Heart left ventricle (tissue), 16 donors: ENCODE measurements around the gene NOXA1. TPM values are rescaled to one million over a fixed set of nuclear protein-coding genes. Genes with fewer than 3 reads are reported as not detected.
"Not testable (repeated sequence)": the region's sequence is repeated elsewhere in the genome, so short reads cannot be mapped to it uniquely, and the experiment has no call there.

Experiments
- ATAC-seq, 4 donors: fragments of 200-7000 bp; cut with Tn5 transposase; one replicate each; pipeline ENCODE4 v1.9.1; 2020 to 2022; ENCODE audit warnings: moderate library complexity in 4 of 4, mild to moderate bottlenecking in 3 of 4, moderate number of reproducible peaks in 1 of 4
- DNase-seq, 5 donors: peaks; one replicate each; pipeline ENCODE4 v3.0.0-alpha.2; 2020
- H3K27ac ChIP-seq, 12 donors: fragments of 200-600 bp; sonication (generic) in 4 of 12; one replicate each; pipeline versions ENCODE4 v1.5.0 to v1.8.0; 2016 to 2022; ENCODE audit warnings: mild to moderate bottlenecking in 2 of 12
- H3K27me3 ChIP-seq, 9 donors: fragments of 200-600 bp; sonication (generic) in 2 of 9; one replicate each; pipeline versions ENCODE4 v1.5.1 to v1.8.0; 2016 to 2022; ENCODE audit warnings: mild to moderate bottlenecking in 3 of 9
- H3K36me3 ChIP-seq, 9 donors: fragments of 200-600 bp; sonication (generic) in 2 of 9; one replicate each; pipeline versions ENCODE4 v1.5.0 to v1.8.0; 2018 to 2022; ENCODE audit warnings: mild to moderate bottlenecking in 2 of 9
- H3K4me1 ChIP-seq, 12 donors: fragments of 200-600 bp; sonication (generic) in 4 of 12; one replicate each; pipeline versions ENCODE4 v1.5.0 to v1.8.0; 2016 to 2022; ENCODE audit warnings: mild to moderate bottlenecking in 3 of 12
- H3K4me3 ChIP-seq, 12 donors: fragments of 200-600 bp; sonication (generic) in 4 of 12; one replicate each; pipeline versions ENCODE4 v1.5.0 to v1.8.0; 2017 to 2022; ENCODE audit warnings: mild to moderate bottlenecking in 9 of 12, moderate library complexity in 4 of 12
- H3K9me3 ChIP-seq, 12 donors: fragments of 200-600 bp; sonication (generic) in 4 of 12; one replicate each; pipeline versions ENCODE4 v1.5.0 to v1.8.0; 2016 to 2022; ENCODE audit warnings: mild to moderate bottlenecking in 1 of 12
- CTCF ChIP-seq, 12 donors: fragments of 200-600 bp; sonication (generic) in 4 of 12; IDR thresholded peaks; one replicate each; pipeline versions ENCODE4 v1.5.0 to v1.8.0; 2018 to 2022; ENCODE audit warnings: antibody characterized with exemption in 12 of 12, mild to moderate bottlenecking in 5 of 12
- POLR2A ChIP-seq, 2 donors: fragments of 450-650 bp; IDR thresholded peaks; one replicate each; pipeline ENCODE4 v1.6.1; 2017; ENCODE audit warnings: antibody characterized with exemption in 2 of 2, mild to moderate bottlenecking in 2 of 2, moderate library complexity in 2 of 2
- WGBS, 4 donors: extraction: QIAGEN DNeasy Blood & Tissue Kit in 2 of 4; methylation state at CpG; one replicate each; pipeline versions ENCODE4 v1.1.5 to v1.1.7; 2013 to 2018; 5-methylcytosine and 5-hydroxymethylcytosine counted together
- intact Hi-C, 10 donors: fragments of 100-400 bp; cut with DNase I; formaldehyde crosslinking; loops; one replicate each; pipeline versions ENCODE4 v1.11.1 to v1.14.2; 2022
- polyA plus RNA-seq, 2 donors: library from polyadenylated mRNA; stranded (reverse); fragments of 200-250 nt; gene quantifications; one replicate each; pipeline ENCODE4 v1.2.3, GENCODE V29; 2013
- total RNA-seq, 9 donors: library from RNA; depleted of rRNA in 2 of 9; stranded (reverse); fragments of >200 nt in 2 of 9; fragmentation: NEBNext Ultra II Directional in 3 of 9; extraction: Animal tissue kit (Norgen Biotek cat#: 25700) in 3 of 9; gene quantifications; one replicate each; pipeline versions ENCODE4 v1.1.0 to v1.2.4, GENCODE V29; 2016 to 2023
- donor health status: ischemic (EF 13 %, LVEDD 7.1; RV severe dilation, severe dysfunction).
- donor health status: healthy with polysubstance abuse.
- donor health status: DM: no; HTN: yes; CAD: no.
- donor health status: DM: no; HTN: no; CAD: no.
- donor health status: ischemic (EF 25% LVEDD 6.9; RV normal size, moderate dysfunction).
- donor health status: ischemic (EF 25% LVEDD 5.7; RV mildly dilated, moderate dysfunction).
- donor health status: healthy.
- donor health status: DM: yes; HTN: yes; CAD: no.
- donor health status: ischemic (EF 35%, LVEDD 5.7; RV mildly dilated, moderate dysfunction).
- donor health status: nonischemic (EF 11% LVEDD 7.7; RV severe dilation, severe dysfunction).
- donor health status: DM: yes; HTN: yes; CAD: no.
- donor health status: PGD.
- donor health status: ischemic (EF 29% LVEDD 5.4; RV normal size, mild dysfunction).
- donor health status: nonischemic (EF 23%, LVEDD 6.1; RV moderate dilation, normal function).

The NOXA1 gene
- total and polyA plus RNA-seq, 11 donors: 0.44 to 5.5 (median 2.7) TPM

- intact Hi-C loops: no loop called here
- no peak for TF ChIP-seq POLR2A (IDR thresholded peaks at IDR 0.05)
- no peak for TF ChIP-seq CTCF (IDR thresholded peaks at IDR 0.05)
- H3K27ac ChIP-seq: no peak overlapping the region
- no peak for ATAC-seq
- DNase-seq: peak in 1 of 5 donors; percentile 2
- no peak overlapping the region for H3K4me3 ChIP-seq
- H3K4me1 ChIP-seq: no peaks in the 10 kb centered on the region
- WGBS, 4 donors: 93 to 99% (median 97%) methylated on average over 11 of the region's 11 CpGs
- H3K27me3 ChIP-seq: no peaks in the 10 kb centered on the region
- peaks cover 0 to 7% (median 0%) of the 10 kb centered on the region in 12 donors for H3K9me3 ChIP-seq
- H3K36me3 ChIP-seq: peaks cover 0 to 20% (median 0%) of the 10 kb centered on the region in 9 donors
Observed at GRCh38 chr9:137375321-137376058, 47.7 kb upstream of the NOXA1 start.

- no peak for ATAC-seq
- Histone ChIP-seq H3K27ac (no peak overlapping the region), H3K27me3 (no peaks in the 10 kb centered on the region), H3K9me3 (peaks cover 0 to 7% (median 0%) of the 10 kb centered on the region in 12 donors), H3K4me1 (no peaks in the 10 kb centered on the region), H3K36me3 (peaks cover 0 to 20% (median 0%) of the 10 kb centered on the region in 9 donors), H3K4me3 (no peak overlapping the region)
- TF ChIP-seq CTCF (IDR thresholded peaks at IDR 0.05) (no peak), POLR2A (IDR thresholded peaks at IDR 0.05) (no peak)
- intact Hi-C loops: no loop called here
- DNase-seq: peak in 3 of 5 donors; percentile 0 to 7 (median 2)
- 89 to 96% (median 95%) methylated on average over 12 of the region's 12 CpGs for WGBS, 4 donors
Observed at GRCh38 chr9:137376386-137376785, 46.8 kb upstream of the NOXA1 start.

GRCh38 chr9:137378688-137379410 lies 44.3 kb upstream of the NOXA1 start:
- H3K36me3 ChIP-seq, H3K27me3 ChIP-seq, H3K4me1 ChIP-seq, H3K4me3 ChIP-seq, H3K27ac ChIP-seq, H3K9me3 ChIP-seq, intact Hi-C loops, ATAC-seq: not testable (repeated sequence)
- DNase-seq: peak in 3 of 5 donors; percentile 1 to 11 (median 5)
- WGBS, 4 donors: 87 to 92% (median 92%) methylated on average over 36 to 37 of the region's 37 CpGs

- H3K27me3 ChIP-seq: no peaks in the 10 kb centered on the region
- no peak for TF ChIP-seq CTCF (IDR thresholded peaks at IDR 0.05)
- TF ChIP-seq POLR2A (IDR thresholded peaks at IDR 0.05): no peak
- WGBS, 4 donors: 89 to 95% (median 94%) methylated on average over 12 of the region's 12 CpGs
- H3K27ac ChIP-seq: no peak overlapping the region
- H3K36me3 ChIP-seq: no peaks in the 10 kb centered on the region
- peak in 3 of 5 donors; percentile 12 to 22 (median 14) for DNase-seq
- H3K4me1 ChIP-seq: no peaks in the 10 kb centered on the region
- H3K4me3 ChIP-seq: no peak overlapping the region
- peaks cover 0 to 7% (median 0%) of the 10 kb centered on the region in 12 donors for H3K9me3 ChIP-seq
- ATAC-seq: no peak
- intact Hi-C loops: no loop called here
Observed at GRCh38 chr9:137379761-137380161, 43.4 kb upstream of the NOXA1 start.
